Measurements from ENCODE around the gene NKX3-2. TPM values are rescaled to one million over a fixed set of nuclear protein-coding genes. Genes with fewer than 3 reads are reported as not detected.

NKX3-2 gene
- total and polyA plus RNA-seq, 10 of the 15 experiments (the other 5 are each of a cell fraction or from before 2014, with no cell fraction given), result not detected

GRCh38 chr4:13543032-13543838 lies 1.1 kb downstream of the NKX3-2 start:
- Histone ChIP-seq H3K4me2 (ENCODE audit: control insufficient read depth, insufficient read depth) (no peak overlapping the region), H3K27me3 (replicated peaks in 1 of 2; ENCODE audit: control insufficient read depth in 2 of 2, insufficient read depth in 2 of 2, low read length in 1 of 2) (peaks cover 25 to 51% of the 10 kb centered on the region in 2 experiments), H3K4me1 (ENCODE audit: control insufficient read depth, insufficient read depth, low read length) (no peaks in the 10 kb centered on the region; the same call in 1 of the 2 replicates), H4K20me1 (ENCODE audit: control insufficient read depth, insufficient read depth) (no peaks in the 10 kb centered on the region), H3K36me3 (ENCODE audit: control insufficient read depth in 2 of 2, insufficient read depth in 2 of 2, low read length in 1 of 2) (no peaks in the 10 kb centered on the region), H3K79me2 (ENCODE audit: control insufficient read depth, insufficient read depth, low read length) (no peaks in the 10 kb centered on the region), H3K27ac (ENCODE audit: control insufficient read depth, insufficient read depth) (no peak overlapping the region), H3K9me3 (replicated peaks; ENCODE audit: control insufficient read depth, insufficient read depth, low read length) (no peaks in the 10 kb centered on the region; the same call in 2 of the 3 replicates), H3K4me3 (no peak overlapping the region), H2AFZ (ENCODE audit: control insufficient read depth, low read depth, low read length) (no peak overlapping the region), H3K9ac (ENCODE audit: control insufficient read depth, insufficient read depth, low read length) (no peak overlapping the region)
- SMC1A ChIA-PET (ENCODE audit: uncharacterized antibody, unreplicated experiment), result interaction anchor here (0.5 kb wide), 1 partner anchor 396 kb away, joined by 3 read pairs; no protein-coding TSS in a partner anchor
- FAIRE-seq, result no peak
- no peak for DNase-seq (ENCODE audit: low read depth, low spot score)
- no peak for ATAC-seq
- WGBS (ENCODE audit: insufficient coverage, insufficient replicate concordance, low lambda C conversion rate, missing lambda C conversion rate), result 45% methylated on average over 29 of the region's 30 CpGs
- intact Hi-C loops (cut with micrococcal nuclease; ENCODE audit: unreplicated experiment) (loop anchor here (10.0 kb wide), 1 partner anchor 468 kb away; no protein-coding TSS in a partner anchor), in situ Hi-C loops (cut with MboI) (loop anchor here (25.0 kb wide), 1 partner anchor 1781 kb away; no protein-coding TSS in a partner anchor)
- RAD21 ChIA-PET (ENCODE audit: unreplicated experiment), result interaction anchor here (0.9 kb wide), 1 partner anchor 691 kb away, joined by 3 read pairs; no protein-coding TSS in a partner anchor
- CTCF ChIA-PET, result interaction anchor here (1.6 kb wide), 1 partner anchor 690 kb away, joined by 5 read pairs; no protein-coding TSS in a partner anchor
- BruUV-seq (replicated peaks), result no TSS peak
- no peak for TF ChIP-seq CBX3 (IDR thresholded peaks at IDR 0.05; ENCODE audit: borderline replicate concordance, low read depth)
- TF ChIP-seq PAX5 (IDR thresholded peaks at IDR 0.05; ENCODE audit: borderline replicate concordance, low read depth, low read length), result 0 out of 2 replicates have a peak, but pooled peaks have one; percentile 18
- POLR2A ChIA-PET, result no interaction called here

- DNase-seq (ENCODE audit: low read depth, low spot score), result no peak
- TF ChIP-seq MTA3 (IDR thresholded peaks at IDR 0.05; ENCODE audit: borderline replicate concordance, low read length), result no peak
- no peak for TF ChIP-seq E2F8 (IDR thresholded peaks at IDR 0.05; ENCODE audit: low read depth, partially characterized antibody)
- no peak for TF ChIP-seq YBX1 (IDR thresholded peaks at IDR 0.05)
- TF ChIP-seq ATF7 (IDR thresholded peaks at IDR 0.05; ENCODE audit: low read depth), result no peak
- TF ChIP-seq SUPT20H (IDR thresholded peaks at IDR 0.05; ENCODE audit: borderline replicate concordance, control insufficient read depth, low read depth, low read length), result no peak
Measured at GRCh38 chr4:13542577-13543031, 1.7 kb downstream of the NKX3-2 start.

More at GRCh38 chr4:13542577-13543031, 1.7 kb downstream of the NKX3-2 start:
- ChIA-PET RAD21 (ENCODE audit: unreplicated experiment) (no interaction called here), POLR2A (no interaction called here), CTCF (interaction anchor here (1.6 kb wide), 1 partner anchor 689 kb away, joined by 5 read pairs; no protein-coding TSS in a partner anchor), SMC1A (ENCODE audit: uncharacterized antibody, unreplicated experiment) (interaction anchor here (0.5 kb wide), 1 partner anchor 397 kb away, joined by 3 read pairs; no protein-coding TSS in a partner anchor)
- WGBS (ENCODE audit: insufficient coverage, insufficient replicate concordance, low lambda C conversion rate, missing lambda C conversion rate), result 48% methylated on average over 27 of the region's 27 CpGs
- Histone ChIP-seq H3K27ac (ENCODE audit: control insufficient read depth, insufficient read depth) (no peak overlapping the region), H2AFZ (ENCODE audit: control insufficient read depth, low read depth, low read length) (no peak overlapping the region), H3K79me2 (ENCODE audit: control insufficient read depth, insufficient read depth, low read length) (no peaks in the 10 kb centered on the region), H3K9ac (ENCODE audit: control insufficient read depth, insufficient read depth, low read length) (no peak overlapping the region), H4K20me1 (ENCODE audit: control insufficient read depth, insufficient read depth) (no peaks in the 10 kb centered on the region), H3K36me3 (ENCODE audit: control insufficient read depth in 2 of 2, insufficient read depth in 2 of 2, low read length in 1 of 2) (no peaks in the 10 kb centered on the region), H3K9me3 (replicated peaks; ENCODE audit: control insufficient read depth, insufficient read depth, low read length) (no peaks in the 10 kb centered on the region; the same call in 1 of the 3 replicates), H3K4me2 (ENCODE audit: control insufficient read depth, insufficient read depth) (peak overlapping the region; percentile 30; the same call in 1 of the 2 replicates), H3K27me3 (replicated peaks in 1 of 2; ENCODE audit: control insufficient read depth in 2 of 2, insufficient read depth in 2 of 2, low read length in 1 of 2) (peaks cover 30 to 55% of the 10 kb centered on the region in 2 experiments), H3K4me3 (no peak overlapping the region), H3K4me1 (ENCODE audit: control insufficient read depth, insufficient read depth, low read length) (no peaks in the 10 kb centered on the region; the same call in 1 of the 2 replicates)
- in situ Hi-C loops (cut with MboI), result loop anchor here (25.0 kb wide), 1 partner anchor 1780 kb away; no protein-coding TSS in a partner anchor
- intact Hi-C loops (cut with micrococcal nuclease; ENCODE audit: unreplicated experiment), result loop anchor here (10.0 kb wide), 1 partner anchor 468 kb away; no protein-coding TSS in a partner anchor
- no peak for FAIRE-seq
- no peak for ATAC-seq
- no TSS peak for BruUV-seq (replicated peaks)
